Gastrocnemius medialis (tissue), 4 donors: ENCODE data around the gene DUSP6. TPM values are rescaled to one million over a fixed set of nuclear protein-coding genes. Genes with fewer than 3 reads are reported as not detected.

Source experiments
- ATAC-seq, 2 donors: fragments of 150-250 bp; one replicate each; pipeline ENCODE4 v1.9.1; 2016
- DNase-seq, 2 donors: peaks; one replicate each; pipeline ENCODE4 v3.0.0-alpha.2; 2019
- H3K27ac ChIP-seq, 4 donors: fragments of 200-600 bp; sonication (generic); 1 replicate in 1 of 4; 2 replicates in 3 of 4; pipeline ENCODE4 v1.5.1; 2016 to 2018; ENCODE audit warnings: mild to moderate bottlenecking in 2 of 4, moderate library complexity in 1 of 4
- H3K27me3 ChIP-seq, 3 donors: fragments of 200-600 bp; sonication (generic) in 2 of 3; 1 replicate in 1 of 3; 2 replicates in 2 of 3; pipeline versions ENCODE4 v1.5.1 to v1.6.0; 2016 to 2019; ENCODE audit warnings: mild to moderate bottlenecking in 1 of 3, moderate library complexity in 1 of 3
- H3K36me3 ChIP-seq, 2 donors: fragments of 200-600 bp; sonication (generic) in 1 of 2; one replicate each; pipeline ENCODE4 v1.5.1; 2017 to 2018
- H3K4me1 ChIP-seq, 2 donors: fragments of 200-600 bp; sonication (generic) in 1 of 2; one replicate each; pipeline ENCODE4 v1.5.1; 2016 to 2017; ENCODE audit warnings: mild to moderate bottlenecking in 2 of 2
- H3K4me3 ChIP-seq, 4 donors: fragments of 200-600 bp; sonication (generic) in 3 of 4; 1 replicate in 1 of 4; 2 replicates in 3 of 4; pipeline ENCODE4 v1.5.1; 2016 to 2019; ENCODE audit warnings: mild to moderate bottlenecking in 2 of 4
- H3K9me3 ChIP-seq, 3 donors: fragments of 200-600 bp; sonication (generic) in 2 of 3; 1 replicate in 1 of 3; 2 replicates in 2 of 3; pipeline ENCODE4 v1.5.1; 2016 to 2019
- POLR2A ChIP-seq, 2 donors: fragments of 450-650 bp; IDR thresholded peaks; one replicate each; pipeline ENCODE4 v1.6.1; 2017; ENCODE audit warnings: antibody characterized with exemption in 2 of 2, mild to moderate bottlenecking in 2 of 2, moderate library complexity in 2 of 2
- in situ Hi-C, 4 donors: fragments of 200-750 bp; cut with MboI; loops; one replicate each; pipeline versions ENCODE4 v1.15.0 to v1.8.0; 2017; ENCODE audit warnings: low sequenced_read_pairs in 4 of 4
- intact Hi-C: fragments of 100-400 bp; cut with DNase I; formaldehyde crosslinking; loops from one replicate; pipeline ENCODE4 v1.15.1; 2023; ENCODE audit warnings: low total_unique reads
- total RNA-seq, 4 donors: library from RNA; depleted of rRNA; stranded (reverse); fragments of >200 nt; gene quantifications; one replicate each; pipeline versions ENCODE4 v1.1.0 to v1.2.3, GENCODE V29; 2016
- TF ChIP-seq, protein P1 (sequence below), 5 experiments: fragments of 450-650 bp in 3 of 5; fragments of 200-600 bp in 2 of 5; sonication (generic) in 2 of 5; IDR thresholded peaks in 4 of 5; conservative IDR thresholded peaks in 1 of 5; 1 replicate in 4 of 5; 2 replicates in 1 of 5; pipeline ENCODE4 v1.5.1; 2016 to 2019; ENCODE audit warnings: antibody characterized with exemption in 5 of 5, mild to moderate bottlenecking in 3 of 5, moderate library complexity in 3 of 5

Gene DUSP6
- total RNA-seq, 4 donors from 2014 or later = 4.2 to 23.8 (median 12.1) TPM

DNA sequence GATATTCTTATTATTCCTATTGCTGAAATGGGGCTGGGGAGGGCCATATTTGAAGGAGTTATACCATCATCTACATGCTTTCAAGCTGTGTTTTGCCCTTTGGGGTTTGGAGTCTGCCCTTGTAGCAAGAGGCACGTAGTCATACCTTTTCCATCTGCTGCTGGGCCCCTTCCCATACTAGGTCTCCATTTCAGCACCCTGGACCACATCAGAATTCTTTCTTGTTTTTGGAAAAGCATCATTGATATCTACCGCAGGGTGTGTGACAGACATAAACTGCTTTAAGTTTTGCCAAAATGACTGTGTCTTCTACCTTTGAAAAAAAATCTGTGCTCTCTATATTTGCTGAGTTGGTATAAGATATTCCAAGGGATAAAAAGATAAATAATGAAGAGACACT is 12.3 kb upstream of the DUSP6 start:
- Histone ChIP-seq H3K27me3 (no peaks in the 10 kb centered on the region), H3K27ac (no peak overlapping the region), H3K4me1 (no peaks in the 10 kb centered on the region), H3K9me3 (no peaks in the 10 kb centered on the region), H3K4me3 (no peak overlapping the region), H3K36me3 (no peaks in the 10 kb centered on the region)
- intact Hi-C loops = no loop called here
- ATAC-seq (no peak), DNase-seq (no peak)
- TF ChIP-seq, protein P1, sequence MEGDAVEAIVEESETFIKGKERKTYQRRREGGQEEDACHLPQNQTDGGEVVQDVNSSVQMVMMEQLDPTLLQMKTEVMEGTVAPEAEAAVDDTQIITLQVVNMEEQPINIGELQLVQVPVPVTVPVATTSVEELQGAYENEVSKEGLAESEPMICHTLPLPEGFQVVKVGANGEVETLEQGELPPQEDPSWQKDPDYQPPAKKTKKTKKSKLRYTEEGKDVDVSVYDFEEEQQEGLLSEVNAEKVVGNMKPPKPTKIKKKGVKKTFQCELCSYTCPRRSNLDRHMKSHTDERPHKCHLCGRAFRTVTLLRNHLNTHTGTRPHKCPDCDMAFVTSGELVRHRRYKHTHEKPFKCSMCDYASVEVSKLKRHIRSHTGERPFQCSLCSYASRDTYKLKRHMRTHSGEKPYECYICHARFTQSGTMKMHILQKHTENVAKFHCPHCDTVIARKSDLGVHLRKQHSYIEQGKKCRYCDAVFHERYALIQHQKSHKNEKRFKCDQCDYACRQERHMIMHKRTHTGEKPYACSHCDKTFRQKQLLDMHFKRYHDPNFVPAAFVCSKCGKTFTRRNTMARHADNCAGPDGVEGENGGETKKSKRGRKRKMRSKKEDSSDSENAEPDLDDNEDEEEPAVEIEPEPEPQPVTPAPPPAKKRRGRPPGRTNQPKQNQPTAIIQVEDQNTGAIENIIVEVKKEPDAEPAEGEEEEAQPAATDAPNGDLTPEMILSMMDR (IDR thresholded peaks at IDR 0.05 in 4 of 5, conservative IDR thresholded peaks at IDR 0.05 in 1 of 5) = no peak
- TF ChIP-seq POLR2A (IDR thresholded peaks at IDR 0.05) = no peak
- in situ Hi-C loops = no loop called here

DNA sequence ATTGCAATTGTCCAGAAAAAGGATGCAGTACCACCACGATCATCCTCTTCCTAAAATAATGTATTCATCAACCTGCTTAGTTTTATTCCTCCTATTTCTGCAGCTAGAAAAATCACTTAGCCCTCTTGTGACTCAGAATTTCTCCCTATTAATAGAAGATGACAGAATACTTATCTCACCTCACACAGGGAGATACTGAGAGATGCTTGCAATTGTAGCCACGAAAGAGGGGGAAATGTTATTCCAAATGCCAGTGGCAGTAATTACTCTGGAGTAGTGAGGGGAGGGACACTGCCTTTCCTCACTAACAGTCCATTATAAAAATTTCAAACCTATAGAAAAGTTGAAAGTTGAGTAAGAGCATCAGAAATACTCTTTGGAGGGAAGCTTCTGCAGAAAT is 11.8 kb upstream of the DUSP6 start:
- intact Hi-C loops = no loop called here
- ATAC-seq (no peak), DNase-seq (no peak)
- Histone ChIP-seq H3K27me3 (no peaks in the 10 kb centered on the region), H3K4me1 (no peaks in the 10 kb centered on the region), H3K9me3 (no peaks in the 10 kb centered on the region), H3K36me3 (no peaks in the 10 kb centered on the region), H3K27ac (no peak overlapping the region), H3K4me3 (no peak overlapping the region)
- TF ChIP-seq, protein P1 (IDR thresholded peaks at IDR 0.05 in 4 of 5, conservative IDR thresholded peaks at IDR 0.05 in 1 of 5) = no peak
- TF ChIP-seq POLR2A (IDR thresholded peaks at IDR 0.05) = no peak
- in situ Hi-C loops = no loop called here

DNA sequence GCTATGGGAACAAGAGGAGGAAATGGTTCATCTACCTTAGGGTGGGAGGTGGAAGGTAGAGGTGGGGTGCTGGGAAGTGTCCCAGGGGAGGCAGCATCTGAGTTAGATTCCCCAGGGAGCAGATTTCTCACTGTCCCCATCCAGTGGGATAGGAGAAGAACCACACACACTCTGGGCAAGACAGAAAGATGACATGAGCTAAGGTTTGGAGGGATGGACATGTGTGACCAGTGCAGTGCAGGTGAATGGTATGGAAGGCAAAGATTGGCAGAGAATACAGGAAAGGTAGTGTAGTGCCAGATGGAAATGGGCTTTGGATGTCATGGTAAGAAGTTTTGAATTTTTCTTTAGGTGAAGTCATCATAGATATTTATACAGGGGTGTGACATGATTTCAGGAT is 11.3 kb upstream of the DUSP6 start:
- H3K4me3 ChIP-seq = no peak overlapping the region
- no peak for ATAC-seq

DNA sequence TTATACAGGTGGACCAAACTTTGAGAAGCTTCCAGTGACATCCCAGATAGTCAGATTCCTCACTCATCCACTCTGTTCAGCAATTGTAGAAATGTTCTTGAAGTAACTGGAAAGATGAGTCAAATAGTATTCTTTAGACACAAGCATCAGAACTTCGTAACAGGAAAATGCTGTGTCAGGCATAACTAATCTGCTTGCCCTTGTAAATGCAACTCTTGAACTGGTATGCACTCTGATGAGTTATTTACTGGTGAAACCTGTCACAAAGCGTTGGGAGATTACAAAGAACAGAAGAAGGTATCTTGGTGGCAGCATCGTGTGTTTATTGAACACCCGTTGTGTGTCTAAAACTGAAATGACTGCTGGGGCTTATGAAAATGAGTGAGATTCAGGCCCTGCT is 10.8 kb upstream of the DUSP6 start:
- Histone ChIP-seq H3K27ac (no peak overlapping the region), H3K36me3 (no peaks in the 10 kb centered on the region), H3K4me1 (no peaks in the 10 kb centered on the region), H3K9me3 (no peaks in the 10 kb centered on the region), H3K4me3 (no peak overlapping the region), H3K27me3 (no peaks in the 10 kb centered on the region)
- ATAC-seq (no peak), DNase-seq (no peak)
- intact Hi-C loops (no loop called here), in situ Hi-C loops (no loop called here)
- no peak for TF ChIP-seq POLR2A (IDR thresholded peaks at IDR 0.05)
- TF ChIP-seq, protein P1 (IDR thresholded peaks at IDR 0.05 in 4 of 5, conservative IDR thresholded peaks at IDR 0.05 in 1 of 5) = no peak

More for the DNA sequence above, 11.3 kb upstream of the DUSP6 start:
- H3K36me3 ChIP-seq = no peaks in the 10 kb centered on the region
- no peaks in the 10 kb centered on the region for H3K4me1 ChIP-seq
- DNase-seq = no peak
- intact Hi-C loops (no loop called here), in situ Hi-C loops (no loop called here)
- TF ChIP-seq POLR2A (IDR thresholded peaks at IDR 0.05) = no peak
- TF ChIP-seq, protein P1 (IDR thresholded peaks at IDR 0.05 in 4 of 5, conservative IDR thresholded peaks at IDR 0.05 in 1 of 5) = no peak
- H3K27ac ChIP-seq = no peak overlapping the region
- no peaks in the 10 kb centered on the region for H3K9me3 ChIP-seq
- no peaks in the 10 kb centered on the region for H3K27me3 ChIP-seq

DNA sequence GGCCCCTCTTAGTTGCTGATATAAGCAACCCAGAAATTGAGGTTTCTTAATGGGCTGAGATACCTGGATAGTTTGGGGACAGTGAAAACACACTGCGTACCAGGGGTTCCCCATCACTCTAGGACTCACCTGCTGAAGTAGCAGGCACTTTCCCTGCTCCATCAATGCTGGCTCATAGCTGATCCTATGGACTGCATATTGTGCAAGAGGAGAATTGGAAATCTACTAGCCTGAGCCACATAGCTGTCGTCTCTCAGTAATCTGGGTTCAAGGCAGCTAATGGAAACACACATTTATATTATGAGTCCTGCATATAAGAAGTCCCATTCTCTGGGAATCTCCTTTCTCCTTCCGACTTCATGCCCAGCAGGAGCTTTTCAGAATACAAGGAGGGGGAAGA is 7.3 kb upstream of the DUSP6 start:
- ATAC-seq (no peak), DNase-seq (no peak)
- Histone ChIP-seq H3K27me3 (peaks cover 14 to 29% (median 16%) of the 10 kb centered on the region in 3 donors), H3K9me3 (no peaks in the 10 kb centered on the region), H3K4me3 (no peak overlapping the region), H3K36me3 (no peaks in the 10 kb centered on the region), H3K27ac (no peak overlapping the region), H3K4me1 (peaks cover 1% of the 10 kb centered on the region in 2 donors)
- in situ Hi-C loops (no loop called here), intact Hi-C loops (no loop called here)
- TF ChIP-seq POLR2A (IDR thresholded peaks at IDR 0.05) = no peak
- TF ChIP-seq, protein P1 (IDR thresholded peaks at IDR 0.05 in 4 of 5, conservative IDR thresholded peaks at IDR 0.05 in 1 of 5) = no peak
